RWPE2 (cell line): ENCODE measurements around the gene CDK16.
"Not testable (repeated sequence)": the region's sequence is repeated elsewhere in the genome, so short reads cannot be mapped to it uniquely, and the experiment has no call there.

Source experiments
- ATAC-seq: fragments of 200-7000 bp; cut with Tn5 transposase; 3 replicates; pipeline ENCODE4 v1.9.1; 2021; ENCODE audit warnings: low read depth
- DNase-seq: peaks from one replicate; pipeline ENCODE4 v3.0.0-alpha.2; 2020; ENCODE audit warnings: low spot score
- H3K27ac ChIP-seq: fragments of 450-650 bp; 2 replicates; pipeline ENCODE4 v1.5.1; 2017; ENCODE audit warnings: mild to moderate bottlenecking; ENCODE audit not compliant: poor library complexity, severe bottlenecking
- H3K27me3 ChIP-seq: fragments of 250-450 bp; sonication (Bioruptor Pico); 2 replicates; pipeline ENCODE4 v1.5.1; 2021; ENCODE audit warnings: mild to moderate bottlenecking, moderate library complexity; ENCODE audit not compliant: insufficient read depth, poor library complexity, severe bottlenecking
- H3K36me3 ChIP-seq: fragments of 250-450 bp; sonication (Bioruptor Pico); 2 replicates; pipeline ENCODE4 v1.5.1; 2020; ENCODE audit warnings: low read depth, mild to moderate bottlenecking, moderate library complexity
- H3K4me1 ChIP-seq: fragments of 250-450 bp; sonication (Bioruptor Pico); 2 replicates; pipeline ENCODE4 v1.5.1; 2021; ENCODE audit warnings: mild to moderate bottlenecking, moderate library complexity; ENCODE audit not compliant: insufficient read depth, poor library complexity, severe bottlenecking
- H3K4me3 ChIP-seq: fragments of 250-450 bp; sonication (Bioruptor Pico); 2 replicates; pipeline ENCODE4 v1.5.1; 2021; ENCODE audit warnings: mild to moderate bottlenecking, moderate library complexity; ENCODE audit not compliant: severe bottlenecking
- H3K9me3 ChIP-seq: fragments of 250-450 bp; sonication (Bioruptor Pico); 2 replicates; pipeline ENCODE4 v1.5.1; 2021; ENCODE audit warnings: mild to moderate bottlenecking, moderate library complexity; ENCODE audit not compliant: severe bottlenecking
- CTCF ChIP-seq: fragments of 450-650 bp; IDR thresholded peaks from one replicate; pipeline ENCODE4 v1.5.1; 2017; ENCODE audit warnings: mild to moderate bottlenecking, moderate library complexity; ENCODE audit not compliant: poor library complexity, severe bottlenecking

Gene CDK16

GRCh38 chrX:47250017-47250347 is 31.5 kb downstream of the CDK16 start:
- ATAC-seq (no peak), DNase-seq (no peak)
- H3K4me1 ChIP-seq = no peaks in the 10 kb centered on the region
- no peaks in the 10 kb centered on the region for H3K27me3 ChIP-seq
- TF ChIP-seq CTCF = no peak
- no peak overlapping the region for H3K4me3 ChIP-seq
- H3K27ac ChIP-seq = no peak overlapping the region
- H3K9me3 ChIP-seq = no peaks in the 10 kb centered on the region
- H3K36me3 ChIP-seq = no peaks in the 10 kb centered on the region

GRCh38 chrX:47257620-47258019 is 39.1 kb downstream of the CDK16 start:
- DNase-seq, ATAC-seq, H3K36me3 ChIP-seq, H3K9me3 ChIP-seq, H3K4me1 ChIP-seq, H3K27ac ChIP-seq, H3K27me3 ChIP-seq, H3K4me3 ChIP-seq: not testable (repeated sequence)

- no peak overlapping the region for H3K27ac ChIP-seq
- H3K4me1 ChIP-seq = peaks cover 6% of the 10 kb centered on the region
- H3K27me3 ChIP-seq = no peaks in the 10 kb centered on the region
- ATAC-seq (peak; percentile 76), DNase-seq (no peak)
- TF ChIP-seq CTCF = no peak
- no peak overlapping the region for H3K4me3 ChIP-seq
- H3K36me3 ChIP-seq = no peaks in the 10 kb centered on the region
- no peaks in the 10 kb centered on the region for H3K9me3 ChIP-seq
These were observed 46.1 kb downstream of the CDK16 start for GRCh38 chrX:47264483-47265173.

GRCh38 chrX:47266643-47267042 is 48.2 kb downstream of the CDK16 start:
- Histone ChIP-seq H3K9me3 (no peaks in the 10 kb centered on the region), H3K4me3 (no peak overlapping the region), H3K4me1 (peaks cover 6% of the 10 kb centered on the region), H3K36me3 (no peaks in the 10 kb centered on the region), H3K27ac (no peak overlapping the region), H3K27me3 (no peaks in the 10 kb centered on the region)
- no peak for DNase-seq
- TF ChIP-seq CTCF = no peak
- no peak for ATAC-seq

GRCh38 chrX:47272013-47272408 is 53.5 kb downstream of the CDK16 start:
- Histone ChIP-seq H3K27ac (no peak overlapping the region), H3K36me3 (no peaks in the 10 kb centered on the region), H3K4me1 (no peaks in the 10 kb centered on the region), H3K4me3 (no peak overlapping the region), H3K9me3 (no peaks in the 10 kb centered on the region), H3K27me3 (no peaks in the 10 kb centered on the region)
- no peak for TF ChIP-seq CTCF
- no peak for DNase-seq
- ATAC-seq = no peak
